CD4-positive, alpha-beta memory T cell (primary cell): Measurements from ENCODE around the gene ADCY4. TPM values are rescaled to one million over a fixed set of nuclear protein-coding genes. Genes with fewer than 3 reads are reported as not detected.
A peak's percentile ranks its signal among the peaks of the same experiment; 100 is the strongest.
"Not testable (repeated sequence)": the region's sequence is repeated elsewhere in the genome, so short reads cannot be mapped to it uniquely, and the experiment has no call there.

ENCODE experiments used
- CTCF ChIA-PET: fragments of 350-600 bp; sonication (Branson Sonifier 250); formaldehyde crosslinking; loops from one replicate; lab custom pipeline; 2021; ENCODE audit warnings: inconsistent platforms; ENCODE audit not compliant: partially characterized antibody; lab: Charles Lee
- POLR2A ChIA-PET: fragments of 350-600 bp; sonication (Branson Sonifier 250); formaldehyde crosslinking; loops from one replicate; lab custom pipeline; 2021; ENCODE audit not compliant: partially characterized antibody; lab: Charles Lee
- DNase-seq, 5 donors: peaks; one replicate each; pipeline versions ENCODE4 v3.0.0 to v3.0.0-alpha.2; 2020 to 2022; ENCODE audit warnings: mixed read lengths in 1 of 5
- H3K27ac ChIP-seq: one replicate; pipeline ENCODE4 v1.7.0; 2013; ENCODE audit warnings: low read depth, low read length
- H3K27me3 ChIP-seq: 2 replicates; pipeline ENCODE4 v1.7.0; 2013; ENCODE audit warnings: mild to moderate bottlenecking, low read length, moderate library complexity; ENCODE audit not compliant: insufficient read depth
- H3K36me3 ChIP-seq: 2 replicates; pipeline ENCODE4 v1.7.0; 2013; ENCODE audit warnings: mild to moderate bottlenecking, low read length, moderate library complexity; ENCODE audit not compliant: insufficient read depth
- H3K4me1 ChIP-seq: 2 replicates; pipeline ENCODE4 v1.7.0; 2013; ENCODE audit warnings: mild to moderate bottlenecking, low read length, moderate library complexity; ENCODE audit not compliant: insufficient read depth
- H3K4me3 ChIP-seq, 2 donors: one replicate each; pipeline ENCODE4 v1.7.0; 2013; ENCODE audit warnings: low read length in 2 of 2, mild to moderate bottlenecking in 1 of 2
- H3K9me3 ChIP-seq, 2 donors: one replicate each; pipeline ENCODE4 v1.7.0; 2013; ENCODE audit warnings: low read length in 2 of 2, control low read depth in 1 of 2; ENCODE audit not compliant: control insufficient read depth in 1 of 2
- H3K27ac Mint-ChIP-seq, 7 donors: one replicate each; pipeline ENCODE4 v1.8.0; 2020 to 2021; ENCODE audit warnings: mixed read lengths in 7 of 7, mild to moderate bottlenecking in 6 of 7, inconsistent platforms in 3 of 7, moderate library complexity in 3 of 7
- H3K27me3 Mint-ChIP-seq, 2 donors: one replicate each; pipeline ENCODE4 v1.8.0; 2020 to 2021; ENCODE audit warnings: mixed read lengths in 2 of 2
- H3K36me3 Mint-ChIP-seq, 2 donors: one replicate each; pipeline ENCODE4 v1.8.0; 2020 to 2021; ENCODE audit warnings: mixed read lengths in 2 of 2, inconsistent platforms in 1 of 2, mild to moderate bottlenecking in 1 of 2
- H3K4me1 Mint-ChIP-seq, 4 donors: one replicate each; pipeline ENCODE4 v1.8.0; 2020 to 2021; ENCODE audit warnings: mixed read lengths in 4 of 4, mild to moderate bottlenecking in 1 of 4
- H3K4me3 Mint-ChIP-seq, 8 donors: one replicate each; pipeline ENCODE4 v1.8.0; 2020 to 2021; ENCODE audit warnings: mixed read lengths in 8 of 8, mild to moderate bottlenecking in 7 of 8, moderate library complexity in 6 of 8, inconsistent platforms in 3 of 8
- H3K9me3 Mint-ChIP-seq, 8 donors: one replicate each; pipeline ENCODE4 v1.8.0; 2020 to 2021; ENCODE audit warnings: mixed read lengths in 8 of 8, mild to moderate bottlenecking in 5 of 8, inconsistent platforms in 3 of 8, moderate library complexity in 1 of 8
- intact Hi-C: fragments of 100-400 bp; cut with micrococcal nuclease; formaldehyde crosslinking; loops from one replicate; pipeline ENCODE4 v1.15.1; 2023
- polyA plus RNA-seq, 2 donors: library from polyadenylated mRNA; unstranded; fragments of 300-500 nt; fragmentation: Illumina TruSeq; gene quantifications; one replicate each; pipeline ENCODE4 v1.2.3, GENCODE V29; 2021
- total RNA-seq, 2 experiments: library from RNA; stranded (reverse); gene quantifications; one replicate each; pipeline ENCODE4 v1.2.3, GENCODE V29; 2021

Gene ADCY4
- total and polyA plus RNA-seq, 4 experiments from 2014 or later: 0.48 to 8.1 (median 3.9) TPM

GRCh38 chr14:24378327-24378726 lies 43.5 kb upstream of the ADCY4 start:
- H3K27me3 ChIP-seq: no peaks in the 10 kb centered on the region
- ChIA-PET POLR2A (no interaction called here), CTCF (no interaction called here)
- H3K36me3 ChIP-seq: no peaks in the 10 kb centered on the region
- Mint-ChIP-seq H3K9me3 (no peaks in the 10 kb centered on the region), H3K27me3 (peaks cover 0 to 8% of the 10 kb centered on the region in 2 donors), H3K4me1 (no peaks in the 10 kb centered on the region), H3K27ac (no peak overlapping the region), H3K4me3 (no peak overlapping the region), H3K36me3 (no peaks in the 10 kb centered on the region)
- H3K9me3 ChIP-seq: no peaks in the 10 kb centered on the region
- H3K27ac ChIP-seq: no peak overlapping the region
- no peak for DNase-seq
- H3K4me3 ChIP-seq: no peak overlapping the region
- intact Hi-C loops: no loop called here
- no peaks in the 10 kb centered on the region for H3K4me1 ChIP-seq

- no peak for DNase-seq
- peaks cover 0 to 8% of the 10 kb centered on the region in 2 donors for H3K27me3 Mint-ChIP-seq
- no peaks in the 10 kb centered on the region for H3K36me3 Mint-ChIP-seq
- Histone ChIP-seq H3K36me3 (no peaks in the 10 kb centered on the region), H3K27me3 (no peaks in the 10 kb centered on the region), H3K9me3 (no peaks in the 10 kb centered on the region), H3K4me1 (no peaks in the 10 kb centered on the region), H3K27ac (no peak overlapping the region), H3K4me3 (no peak overlapping the region)
- H3K9me3 Mint-ChIP-seq: no peaks in the 10 kb centered on the region
- intact Hi-C loops: no loop called here
- POLR2A ChIA-PET: no interaction called here
- H3K4me3 Mint-ChIP-seq: no peak overlapping the region
- CTCF ChIA-PET: no interaction called here
- H3K27ac Mint-ChIP-seq: no peak overlapping the region
- H3K4me1 Mint-ChIP-seq: no peaks in the 10 kb centered on the region
Observed at GRCh38 chr14:24377657-24378056, 42.8 kb upstream of the ADCY4 start.

GRCh38 chr14:24377126-24377525 lies 42.3 kb upstream of the ADCY4 start:
- Mint-ChIP-seq H3K27ac (no peak overlapping the region), H3K4me3 (no peak overlapping the region), H3K36me3 (no peaks in the 10 kb centered on the region), H3K9me3 (no peaks in the 10 kb centered on the region), H3K4me1 (no peaks in the 10 kb centered on the region), H3K27me3 (peaks cover 0 to 8% of the 10 kb centered on the region in 2 donors)
- CTCF ChIA-PET: no interaction called here
- no peak overlapping the region for H3K4me3 ChIP-seq
- DNase-seq: no peak
- no peaks in the 10 kb centered on the region for H3K9me3 ChIP-seq
- intact Hi-C loops: no loop called here
- H3K36me3 ChIP-seq: no peaks in the 10 kb centered on the region
- POLR2A ChIA-PET: no interaction called here
- no peaks in the 10 kb centered on the region for H3K4me1 ChIP-seq
- H3K27me3 ChIP-seq: no peaks in the 10 kb centered on the region
- no peak overlapping the region for H3K27ac ChIP-seq

- no peak overlapping the region for H3K4me3 Mint-ChIP-seq
- H3K27me3 Mint-ChIP-seq: peaks cover under 1 to 8% of the 10 kb centered on the region in 2 donors
- H3K4me3 ChIP-seq: no peak overlapping the region
- no peaks in the 10 kb centered on the region for H3K4me1 Mint-ChIP-seq
- no peaks in the 10 kb centered on the region for H3K36me3 ChIP-seq
- ChIA-PET CTCF (no interaction called here), POLR2A (no interaction called here)
- H3K36me3 Mint-ChIP-seq: no peaks in the 10 kb centered on the region
- H3K9me3 ChIP-seq: no peaks in the 10 kb centered on the region
- intact Hi-C loops: no loop called here
- no peak overlapping the region for H3K27ac ChIP-seq
- no peaks in the 10 kb centered on the region for H3K27me3 ChIP-seq
- no peaks in the 10 kb centered on the region for H3K4me1 ChIP-seq
- no peak overlapping the region for H3K27ac Mint-ChIP-seq
- DNase-seq: no peak
- no peaks in the 10 kb centered on the region for H3K9me3 Mint-ChIP-seq
Observed at GRCh38 chr14:24376448-24377070, 41.7 kb upstream of the ADCY4 start.

GRCh38 chr14:24372701-24373416 lies 38.0 kb upstream of the ADCY4 start:
- Mint-ChIP-seq H3K27ac (no peak overlapping the region), H3K36me3 (no peaks in the 10 kb centered on the region), H3K4me1 (peaks cover 2 to 5% (median 3%) of the 10 kb centered on the region in 4 donors), H3K27me3 (peaks cover 5 to 13% of the 10 kb centered on the region in 2 donors), H3K4me3 (no peak overlapping the region), H3K9me3 (no peaks in the 10 kb centered on the region)
- POLR2A ChIA-PET: no interaction called here
- Histone ChIP-seq H3K9me3 (no peaks in the 10 kb centered on the region), H3K27me3 (peaks cover 3% of the 10 kb centered on the region), H3K27ac (no peak overlapping the region), H3K4me3 (no peak overlapping the region), H3K4me1 (peaks cover 6% of the 10 kb centered on the region), H3K36me3 (no peaks in the 10 kb centered on the region)
- CTCF ChIA-PET: interaction anchor here (0.8 to 1.5 kb wide), 2 partner anchors 59 to 64 kb away, joined by 3 to 5 read pairs; no protein-coding TSS in a partner anchor
- DNase-seq: no peak
- intact Hi-C loops: no loop called here

GRCh38 chr14:24371605-24372004 lies 36.7 kb upstream of the ADCY4 start:
- H3K36me3 Mint-ChIP-seq, H3K27ac ChIP-seq, H3K4me3 ChIP-seq, intact Hi-C loops, H3K27ac Mint-ChIP-seq, H3K9me3 ChIP-seq, H3K9me3 Mint-ChIP-seq, DNase-seq, H3K36me3 ChIP-seq: not testable (repeated sequence)
- peaks cover 16 to 25% of the 10 kb centered on the region in 2 donors for H3K27me3 Mint-ChIP-seq
- CTCF ChIA-PET: interaction anchor here (0.6 to 1.5 kb wide), 3 partner anchors 23 to 60 kb away, joined by 3 to 5 read pairs (median 5); no protein-coding TSS in a partner anchor
- POLR2A ChIA-PET: interaction anchor here (1.0 to 1.3 kb wide), 2 partner anchors 32 to 59 kb away, joined by 3 read pairs; partner anchors contain the start of gene RIPK3
- H3K4me3 Mint-ChIP-seq: peak overlapping the region in 3 of 8 donors; percentile 28 to 43 (median 43)
- H3K27me3 ChIP-seq: peaks cover 15% of the 10 kb centered on the region
- H3K4me1 ChIP-seq: peaks cover 18% of the 10 kb centered on the region
- H3K4me1 Mint-ChIP-seq: peaks cover 7 to 18% (median 12%) of the 10 kb centered on the region in 4 donors

GRCh38 chr14:24370748-24371147 lies 35.9 kb upstream of the ADCY4 start:
- Mint-ChIP-seq H3K9me3 (no peaks in the 10 kb centered on the region), H3K36me3 (no peaks in the 10 kb centered on the region), H3K4me1 (peaks cover 10 to 24% (median 16%) of the 10 kb centered on the region in 4 donors), H3K27ac (no peak overlapping the region), H3K27me3 (peaks cover 19 to 29% of the 10 kb centered on the region in 2 donors), H3K4me3 (no peak overlapping the region)
- H3K27me3 ChIP-seq: peaks cover 20% of the 10 kb centered on the region
- H3K27ac ChIP-seq: no peak overlapping the region
- no peak for DNase-seq
- no peaks in the 10 kb centered on the region for H3K9me3 ChIP-seq
- ChIA-PET CTCF (interaction anchor here (1.0 kb wide), 1 partner anchor 61 kb away, joined by 3 read pairs; no protein-coding TSS in a partner anchor), POLR2A (interaction anchor here (1.3 kb wide), 1 partner anchor 31 kb away, joined by 3 read pairs; the partner anchor contains the start of gene RIPK3)
- H3K36me3 ChIP-seq: no peaks in the 10 kb centered on the region
- H3K4me1 ChIP-seq: peaks cover 27% of the 10 kb centered on the region
- intact Hi-C loops: no loop called here
- H3K4me3 ChIP-seq: no peak overlapping the region
